Measurements from ENCODE around the gene GARIN5B.

Gene GARIN5B

GRCh38 chr19:55370305-55370988 lies 7.4 kb upstream of the GARIN5B start, which contains the start of gene IL11:
IL11 (minus strand) TSS chr19:55370463; CDS start chr19:55370310, 153 bp downstream.
- no peak for DNase-seq (ENCODE audit: low read depth)

- no peak for DNase-seq (ENCODE audit: low read depth)
Measured at GRCh38 chr19:55369653-55370304, 6.7 kb upstream of the GARIN5B start.

- DNase-seq (ENCODE audit: low read depth), result no peak
Measured at GRCh38 chr19:55368701-55369563, 5.9 kb upstream of the GARIN5B start.

GRCh38 chr19:55368106-55368505 lies 5.0 kb upstream of the GARIN5B start:
- no peak for DNase-seq (ENCODE audit: low read depth)

GRCh38 chr19:55366790-55367189 lies 3.7 kb upstream of the GARIN5B start:
- no peak for DNase-seq (ENCODE audit: low read depth)

- no peak for DNase-seq (ENCODE audit: low read depth)
Measured at GRCh38 chr19:55365964-55366363, 2.9 kb upstream of the GARIN5B start.

- DNase-seq (ENCODE audit: low read depth), result no peak
Measured at GRCh38 chr19:55365245-55365644, 2.2 kb upstream of the GARIN5B start.

GRCh38 chr19:55362174-55362989 lies 678 bp downstream of the GARIN5B start:
- DNase-seq (ENCODE audit: low read depth), result no peak

- DNase-seq (ENCODE audit: low read depth), result no peak
Measured at GRCh38 chr19:55360902-55361301, 2.2 kb downstream of the GARIN5B start.

- no peak for DNase-seq (ENCODE audit: low read depth)
Measured at GRCh38 chr19:55358943-55359908, 3.8 kb downstream of the GARIN5B start.

GRCh38 chr19:55358493-55358892 lies 4.6 kb downstream of the GARIN5B start:
- no peak for DNase-seq (ENCODE audit: low read depth)

GRCh38 chr19:55355213-55355821 lies 7.7 kb downstream of the GARIN5B start:
- no peak for DNase-seq (ENCODE audit: low read depth)

- DNase-seq (ENCODE audit: low read depth), result no peak
Measured at GRCh38 chr19:55354698-55355212, 8.3 kb downstream of the GARIN5B start, which contains the start of gene COX6B2. COX6B2 (minus strand) TSS chr19:55354719; CDS start chr19:55354521, 198 bp downstream.

- DNase-seq (ENCODE audit: low read depth), result peak; percentile 31
Measured at GRCh38 chr19:55353803-55354697, 9.0 kb downstream of the GARIN5B start.

GRCh38 chr19:55353356-55353802 lies 9.7 kb downstream of the GARIN5B start:
- DNase-seq (ENCODE audit: low read depth), result no peak

GRCh38 chr19:55352549-55353145 lies 10.4 kb downstream of the GARIN5B start:
- DNase-seq (ENCODE audit: low read depth), result no peak

GRCh38 chr19:55352040-55352439 lies 11.0 kb downstream of the GARIN5B start:
- no peak for DNase-seq (ENCODE audit: low read depth)

GRCh38 chr19:55350620-55351315 lies 12.3 kb downstream of the GARIN5B start:
- DNase-seq (ENCODE audit: low read depth), result no peak

All from activated gamma-delta T cell treated with anti-CD3 and anti-CD28 coated beads, Interleukin-2, amount 50 U/mL, for 16 hours (primary cell).